K562 (cell line): Measurements from ENCODE around the gene PLAA. TPM values are rescaled to one million over a fixed set of nuclear protein-coding genes. Genes with fewer than 3 reads are reported as not detected.

Experiments used
- ATAC-seq: fragments of 200-7000 bp; cut with Tn5 transposase; 3 replicates; pipeline ENCODE4 v1.9.1; 2020; ENCODE audit warnings: moderate library complexity
- BruUV-seq: library from RNA; stranded (reverse); fragments of 400-500 nt; replicated peaks from 2 replicates; lab custom pipeline; 2021; lab: Mats Ljungman, UMichigan
- CTCF ChIA-PET: fragments of 300-600 bp; formaldehyde crosslinking; extraction: SDS; loops from one replicate; lab custom pipeline; 2021; ENCODE audit warnings: low intra/inter-chr PET ratio; lab: Yijun Ruan, JAX
- POLR2A ChIA-PET: fragments of 300-600, 350-650 bp; sonication (Branson Sonifier 250); formaldehyde crosslinking; extraction: SDS; loops from one replicate; lab custom pipeline; 2021; ENCODE audit warnings: antibody characterized with exemption, inconsistent platforms; lab: Yijun Ruan, JAX
- DNase-seq, 4 experiments: peaks; one replicate each; pipeline versions ENCODE4 v3.0.0 to v3.0.0-alpha.2; 2011 to 2018; ENCODE audit warnings: low spot score in 3 of 4, mixed read lengths in 3 of 4; ENCODE audit errors: extremely low read depth in 1 of 4
- FAIRE-seq: peaks from 2 replicates; lab custom pipeline; 2011; peaks lifted over from hg19 to GRCh38; lab: Jason Lieb, UNC
- H2AFZ ChIP-seq: 2 replicates; pipeline ENCODE4 v1.6.0; 2011; ENCODE audit warnings: low read depth, low read length, control low read depth, inconsistent platforms
- H3K27ac ChIP-seq: fragments of 200-600 bp; 3 replicates; pipeline ENCODE4 v1.8.0; 2011; ENCODE audit warnings: low read depth, mild to moderate bottlenecking, control low read depth, inconsistent platforms, low read length, moderate library complexity, mixed read lengths; ENCODE audit errors: extremely low read depth
- H3K27me3 ChIP-seq, 2 experiments: fragments of 300-600 bp in 1 of 2; 2 replicates in 1 of 2; 3 replicates in 1 of 2; pipeline versions ENCODE4 v1.6.0 to v1.8.0; 2011; ENCODE audit warnings: inconsistent platforms in 2 of 2, low read length in 2 of 2, mild to moderate bottlenecking in 1 of 2, mixed read lengths in 1 of 2, moderate library complexity in 1 of 2; ENCODE audit not compliant: control insufficient read depth in 2 of 2, insufficient read depth in 2 of 2
- H3K36me3 ChIP-seq: fragments of 300-600 bp; 3 replicates; pipeline ENCODE4 v1.8.0; 2011; ENCODE audit warnings: mild to moderate bottlenecking, low read length, inconsistent platforms; ENCODE audit not compliant: control insufficient read depth, insufficient read depth
- H3K4me1 ChIP-seq, 2 experiments: fragments of 200-600 bp in 1 of 2; replicated peaks in 1 of 2; 2 replicates in 1 of 2; 3 replicates in 1 of 2; pipeline versions ENCODE4 v1.5.1 to v1.8.0; 2011; ENCODE audit warnings: inconsistent platforms in 2 of 2, low read length in 2 of 2, mild to moderate bottlenecking in 1 of 2, mixed read lengths in 1 of 2, moderate library complexity in 1 of 2; ENCODE audit not compliant: control insufficient read depth in 2 of 2, insufficient read depth in 2 of 2
- H3K4me2 ChIP-seq: 2 replicates; pipeline ENCODE4 v1.6.1; 2011; ENCODE audit warnings: low read length, control low read depth, inconsistent platforms, mixed read lengths; ENCODE audit not compliant: insufficient read depth
- H3K4me3 ChIP-seq: fragments of 200-600 bp; sonication (generic), shearing (Covaris generic); 2 replicates; pipeline ENCODE4 v1.5.1; 2016; ENCODE audit warnings: control low read depth, inconsistent platforms
- H3K79me2 ChIP-seq: fragments of 200-600 bp; 3 replicates; pipeline ENCODE4 v1.8.0; 2011; ENCODE audit warnings: low read length, inconsistent platforms; ENCODE audit not compliant: control insufficient read depth, insufficient read depth
- H3K9ac ChIP-seq, 2 experiments: 2 replicates each; pipeline versions ENCODE4 v1.6.0 to v1.6.1; 2011; ENCODE audit warnings: low read depth in 2 of 2, low read length in 2 of 2, control low read depth in 1 of 2, inconsistent platforms in 1 of 2, mild to moderate bottlenecking in 1 of 2, mixed read lengths in 1 of 2; ENCODE audit not compliant: insufficient read depth in 1 of 2
- H3K9me1 ChIP-seq: one replicate; pipeline ENCODE4 v1.6.0; 2011; ENCODE audit warnings: inconsistent platforms, mild to moderate bottlenecking, low read length, moderate library complexity; ENCODE audit not compliant: control insufficient read depth, insufficient read depth
- H3K9me3 ChIP-seq: replicated peaks from 2 replicates; pipeline ENCODE4 v1.5.1; 2011; ENCODE audit warnings: low read depth, low read length, inconsistent platforms; ENCODE audit not compliant: control insufficient read depth, insufficient read depth
- H4K20me1 ChIP-seq: replicated peaks from 2 replicates; pipeline ENCODE4 v1.6.1; 2011; ENCODE audit warnings: low read length, inconsistent platforms, mixed read lengths; ENCODE audit not compliant: control insufficient read depth, insufficient read depth
- ELF1 ChIP-seq: fragments of 200-800 bp; sonication (Bioruptor generic); IDR thresholded peaks from 2 replicates; pipeline ENCODE4 v1.6.1; 2016; ENCODE audit warnings: missing genetic modification characterization, missing compliant biosample characterization
- FIP1L1 ChIP-seq: fragments of 200-400 bp; formaldehyde crosslinking; IDR thresholded peaks from 2 replicates; pipeline ENCODE4 v1.6.1; 2018; ENCODE audit warnings: mild to moderate bottlenecking, low read depth, low read length; ENCODE audit not compliant: poor library complexity, severe bottlenecking
- HDAC1 ChIP-seq, 2 experiments: fragments of 450-650 bp; IDR thresholded peaks; 2 replicates each; pipeline ENCODE4 v1.6.1; 2016 to 2017; ENCODE audit warnings: inconsistent platforms in 1 of 2, mild to moderate bottlenecking in 1 of 2, moderate library complexity in 1 of 2
- HDAC6 ChIP-seq: IDR thresholded peaks from 2 replicates; pipeline ENCODE4 v1.6.1; 2012; ENCODE audit warnings: low read depth, mild to moderate bottlenecking, control low read depth, inconsistent platforms, low read length, moderate library complexity
- TFE3 ChIP-seq: fragments of 450-650 bp; formaldehyde crosslinking; IDR thresholded peaks from 2 replicates; pipeline ENCODE4 v1.4.0; 2020; ENCODE audit warnings: mild to moderate bottlenecking, mixed read lengths
- ZNF24 ChIP-seq: fragments of 450-650 bp; IDR thresholded peaks from 2 replicates; pipeline ENCODE4 v1.6.1; 2016
- WGBS: fragments of 100-300 bp; shearing (Covaris generic); methylation state at CpG from one replicate; pipeline ENCODE4 v1.1.6; 2016; ENCODE audit warnings: low coverage, mixed read lengths; ENCODE audit not compliant: insufficient coverage; ENCODE audit errors: missing lambda C conversion rate; 5-methylcytosine and 5-hydroxymethylcytosine counted together
- in situ Hi-C: fragments of 300-500 bp; cut with MboI; formaldehyde crosslinking; loops from 4 replicates; pipeline ENCODE4 v1.15.0; 2018; ENCODE audit warnings: inconsistent platforms, mixed read lengths
- intact Hi-C: fragments of 100-400 bp; cut with micrococcal nuclease; formaldehyde crosslinking; loops from 2 replicates; pipeline ENCODE4 v1.14.2; 2022
- polyA plus RNA-seq, 8 experiments: library from polyadenylated mRNA; depleted of rRNA in 4 of 8; stranded (reverse) in 5 of 8; unstranded in 3 of 8; fragments of >200 nt; fragmentation: Nextera tagmentation in 2 of 8; fragmentation: Illumina TruSeq in 1 of 8; extraction: Ambion mirVana in 2 of 8; extraction: Trizol in 1 of 8; gene quantifications; 2 replicates each; pipeline versions ENCODE4 v1.2.1 to v1.2.3, GENCODE V29; 2011 to 2014; ENCODE audit warnings: inconsistent platforms in 1 of 8, missing spikeins in 1 of 8
- total RNA-seq, 7 experiments: library from RNA; depleted of rRNA in 6 of 7; stranded (reverse); fragments of >200 nt in 6 of 7; fragmentation: Illumina TruSeq in 2 of 7; extraction: Trizol in 2 of 7; gene quantifications; 2 replicates each; pipeline versions ENCODE4 v1.2.1 to v1.2.3, GENCODE V29; 2011 to 2021; ENCODE audit warnings: low replicate concordance in 1 of 7
- TF ChIP-seq, protein P1 (sequence below), 2 experiments: fragments of 200-800 bp in 1 of 2; sonication (Bioruptor generic) in 1 of 2; sonication (generic) in 1 of 2; formaldehyde crosslinking in 1 of 2; IDR thresholded peaks in 1 of 2; conservative IDR thresholded peaks in 1 of 2; 2 replicates each; pipeline versions ENCODE4 v1.5.0 to v1.6.1; 2016 to 2020; ENCODE audit warnings: missing compliant biosample characterization in 1 of 2, missing genetic modification characterization in 1 of 2, missing genetic modification reagents in 1 of 2

The PLAA gene
- total and polyA plus RNA-seq, 9 of the 15 experiments (the other 6 are each of a cell fraction or from before 2014, with no cell fraction given): 3.5 to 20.7 (median 16.6) TPM

- DNase-seq (no peak), ATAC-seq (no peak), FAIRE-seq (no peak)
- H3K4me2 ChIP-seq: no peak overlapping the region
- ChIA-PET CTCF (no interaction called here), POLR2A (no interaction called here)
- BruUV-seq: no TSS peak
- intact Hi-C loops: no loop called here
- H3K36me3 ChIP-seq: peaks cover 60% of the 10 kb centered on the region; the same call in 2 of the 3 replicates
- H3K79me2 ChIP-seq: no peaks in the 10 kb centered on the region
- no peak overlapping the region for H3K9ac ChIP-seq
- H2AFZ ChIP-seq: no peak overlapping the region
- H3K9me3 ChIP-seq: no peaks in the 10 kb centered on the region
- 88% methylated on average over 3 of the region's 4 CpGs for WGBS
- no peaks in the 10 kb centered on the region for H4K20me1 ChIP-seq
- H3K4me3 ChIP-seq: no peak overlapping the region
- H3K27me3 ChIP-seq: no peaks in the 10 kb centered on the region
- TF ChIP-seq HDAC6: no peak
- TF ChIP-seq FIP1L1: no peak
- no peak for TF ChIP-seq ELF1 (tag)
- TF ChIP-seq ZNF24: no peak
- TF ChIP-seq, protein P1, sequence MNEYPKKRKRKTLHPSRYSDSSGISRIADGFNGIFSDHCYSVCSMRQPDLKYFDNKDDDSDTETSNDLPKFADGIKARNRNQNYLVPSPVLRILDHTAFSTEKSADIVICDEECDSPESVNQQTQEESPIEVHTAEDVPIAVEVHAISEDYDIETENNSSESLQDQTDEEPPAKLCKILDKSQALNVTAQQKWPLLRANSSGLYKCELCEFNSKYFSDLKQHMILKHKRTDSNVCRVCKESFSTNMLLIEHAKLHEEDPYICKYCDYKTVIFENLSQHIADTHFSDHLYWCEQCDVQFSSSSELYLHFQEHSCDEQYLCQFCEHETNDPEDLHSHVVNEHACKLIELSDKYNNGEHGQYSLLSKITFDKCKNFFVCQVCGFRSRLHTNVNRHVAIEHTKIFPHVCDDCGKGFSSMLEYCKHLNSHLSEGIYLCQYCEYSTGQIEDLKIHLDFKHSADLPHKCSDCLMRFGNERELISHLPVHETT (CRISPR knock-in tag; conservative IDR thresholded peaks at IDR 0.05 in 1 of 2, IDR thresholded peaks at IDR 0.05 in 1 of 2): no peak
- TF ChIP-seq HDAC1 (IDR thresholded peaks at IDR 0.05): no peak
- no peak for TF ChIP-seq TFE3 (CRISPR knock-in tag)
- in situ Hi-C loops: no loop called here
- H3K4me1 ChIP-seq: no peaks in the 10 kb centered on the region
- no peak overlapping the region for H3K27ac ChIP-seq
- H3K9me1 ChIP-seq: no peaks in the 10 kb centered on the region
Observed at GRCh38 chr9:26925609-26926008, 21.4 kb downstream of the PLAA start.
